ENCODE data around the gene BUD13. TPM values are rescaled to one million over a fixed set of nuclear protein-coding genes. Genes with fewer than 3 reads are reported as not detected.

Gene BUD13
- total RNA-seq, 1 experiment from 2014 or later = 15.9 TPM

DNA sequence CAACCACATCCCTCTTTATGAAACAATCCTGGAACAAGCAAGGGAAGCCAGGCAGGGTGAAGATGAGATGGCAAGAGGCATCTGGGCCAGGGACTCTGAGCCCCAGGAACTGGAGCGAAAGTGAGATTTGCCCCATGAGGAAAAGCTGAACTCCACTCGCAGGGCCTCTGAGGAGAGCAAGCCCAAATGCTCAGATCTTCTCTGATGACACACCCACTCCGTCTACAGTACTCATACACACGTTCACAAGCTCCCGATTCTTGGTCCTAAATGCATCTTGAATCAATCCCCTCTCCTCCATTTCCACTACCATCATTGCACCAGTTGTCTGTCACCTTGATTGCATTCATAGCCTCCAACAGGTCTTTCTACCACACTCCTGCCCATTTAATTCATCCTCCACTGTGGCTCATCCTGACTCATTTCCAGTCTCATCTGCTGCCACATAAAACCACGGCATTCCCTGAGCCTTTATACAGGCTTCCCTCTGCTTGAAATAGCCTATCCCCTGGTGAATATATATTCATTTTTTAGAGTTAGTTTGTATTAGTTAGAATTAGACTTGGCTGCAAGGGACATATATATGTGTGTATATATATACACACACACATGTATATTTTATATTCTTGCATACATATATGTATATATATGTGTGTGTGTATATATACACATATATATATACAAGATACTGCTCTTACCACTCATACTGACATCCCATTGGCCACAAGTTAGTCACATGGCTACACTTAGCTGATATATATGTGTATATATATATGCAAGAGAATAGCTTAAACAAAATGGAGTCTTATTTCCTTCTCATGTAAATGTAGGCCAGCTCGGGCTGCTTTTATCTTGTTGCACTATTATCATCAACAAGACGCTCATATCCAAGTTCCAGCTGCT lies 20.3 kb upstream of the BUD13 start:
- no peak for DNase-seq (ENCODE audit: extremely low read depth, low read depth)

- no peak for DNase-seq (ENCODE audit: extremely low read depth, low read depth)
Measured at GRCh38 chr11:116792144-116792868, 19.5 kb upstream of the BUD13 start.

DNA sequence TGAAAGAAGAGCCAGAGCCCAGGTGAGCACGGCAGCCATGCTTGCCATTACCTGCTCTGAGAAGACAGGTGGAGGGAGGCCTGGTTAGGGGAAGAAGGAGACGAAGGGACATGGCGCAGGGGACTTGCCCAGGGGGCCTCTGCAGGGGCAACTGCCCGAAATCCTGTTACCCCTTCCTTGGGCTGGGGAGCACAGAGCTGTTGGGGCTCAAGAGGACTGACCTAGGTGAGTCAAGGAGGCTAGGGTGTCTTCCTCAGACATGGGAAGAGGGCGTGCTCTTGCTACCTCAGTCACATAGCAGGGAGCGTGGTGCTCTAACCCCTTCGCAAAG lies 19.0 kb upstream of the BUD13 start, which contains the start of gene APOA5:
APOA5 (minus strand) TSS at position 67 of the 331 bp plus-strand sequence; CDS start at position 48, 19 bp downstream.
- no peak for DNase-seq (ENCODE audit: extremely low read depth, low read depth)

DNA sequence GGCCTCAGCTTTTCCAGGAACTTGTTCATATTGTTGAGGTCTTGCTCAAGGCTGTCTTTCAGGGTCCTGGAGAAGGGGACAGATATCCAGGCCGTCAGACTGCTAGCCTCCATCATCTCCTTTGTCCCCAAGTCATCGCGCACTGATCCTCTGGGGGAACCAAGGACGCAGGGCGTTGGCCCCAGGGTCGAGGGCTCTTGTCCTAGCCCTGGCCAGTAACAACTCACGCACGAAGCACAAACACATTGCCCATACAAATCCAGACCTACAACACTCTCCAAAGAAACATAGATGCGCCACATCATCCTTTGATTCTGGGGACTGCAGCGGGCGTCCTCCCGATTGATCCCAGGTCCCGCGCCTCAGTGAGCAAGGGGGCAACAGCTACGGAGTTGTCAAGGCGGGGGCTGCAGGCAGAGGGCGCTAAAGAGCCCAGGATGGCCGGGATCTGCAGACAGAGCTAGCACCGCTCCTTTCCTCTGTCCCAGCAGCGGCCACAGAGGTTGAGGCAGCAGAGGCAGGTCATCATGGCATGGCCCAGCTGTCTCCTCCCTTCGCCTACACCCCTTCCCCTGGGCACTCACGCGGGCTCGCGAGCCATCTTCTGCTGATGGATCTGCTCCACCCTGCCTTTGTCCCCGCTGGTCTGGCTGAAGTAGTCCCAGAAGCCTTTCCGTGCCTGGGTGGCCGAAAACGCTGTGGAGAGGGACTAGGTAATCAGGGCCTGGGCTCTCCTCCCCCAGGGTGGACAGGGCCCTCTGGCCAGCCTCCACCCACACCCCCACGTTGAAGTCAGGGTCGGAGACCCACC lies 18.4 kb upstream of the BUD13 start:
- DNase-seq (ENCODE audit: extremely low read depth, low read depth) = peak; percentile 40

DNA sequence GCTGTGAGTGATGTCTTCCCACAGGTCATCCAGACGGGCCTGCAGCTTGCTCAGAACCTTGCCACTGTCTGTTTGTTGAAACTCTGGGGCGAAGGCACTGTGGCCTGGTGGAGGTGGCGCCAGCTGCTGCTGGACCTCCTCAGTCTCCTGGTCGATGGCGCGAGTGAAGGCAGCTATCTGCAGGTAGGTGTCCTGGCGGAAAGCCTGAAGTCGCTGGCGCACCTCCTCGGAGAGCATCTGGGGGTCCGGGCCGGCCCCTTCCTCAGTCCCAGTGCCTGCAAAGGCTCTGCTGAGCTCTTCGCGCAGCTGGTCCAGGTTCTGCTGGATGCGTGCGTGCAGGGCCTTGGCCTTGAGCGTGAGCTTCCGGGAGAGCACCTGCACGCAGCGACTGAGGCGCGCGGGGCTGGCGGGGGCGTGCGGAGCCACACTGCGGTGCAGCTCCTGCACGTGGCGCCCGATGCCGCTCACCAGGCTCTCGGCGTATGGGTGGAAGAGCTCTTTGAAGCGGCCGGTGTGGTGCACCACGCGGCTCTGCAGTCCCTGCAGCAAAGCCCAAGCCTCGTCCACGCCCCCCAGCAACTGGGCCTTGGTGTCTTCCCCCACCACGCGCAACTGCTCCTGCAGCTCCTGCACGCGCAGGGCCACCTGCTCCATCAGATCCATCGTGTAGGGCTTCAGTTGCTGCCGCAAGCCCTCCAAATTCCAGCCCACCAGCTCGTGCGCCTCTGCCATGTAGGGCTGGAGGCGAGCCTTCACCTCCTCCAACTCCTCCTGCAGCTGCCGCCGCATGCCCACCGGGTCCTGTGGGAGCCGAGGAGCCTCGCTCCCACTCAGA lies 17.6 kb upstream of the BUD13 start:
- DNase-seq (ENCODE audit: extremely low read depth, low read depth) = no peak

- DNase-seq (ENCODE audit: extremely low read depth, low read depth) = no peak
Measured at GRCh38 chr11:116788975-116789374, 16.2 kb upstream of the BUD13 start.

DNA sequence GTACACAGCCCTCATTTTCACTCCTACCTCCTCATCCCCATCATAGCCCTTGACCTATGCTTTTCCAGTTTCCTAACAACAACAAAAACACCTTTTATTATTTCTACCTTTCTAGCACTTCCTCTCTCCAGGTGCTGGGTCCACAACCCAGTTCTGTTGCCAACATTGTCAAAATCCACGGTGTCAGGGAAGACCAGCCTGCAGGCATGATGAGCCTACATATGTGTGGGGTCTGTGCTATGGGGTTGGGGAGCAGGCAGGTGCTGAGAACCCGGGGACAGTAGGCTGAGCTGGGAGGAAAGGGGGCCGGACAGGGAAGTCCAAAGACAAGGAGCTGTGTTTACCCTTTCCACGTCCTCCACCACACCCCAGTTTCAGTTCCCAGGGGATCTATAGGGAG lies 15.7 kb upstream of the BUD13 start:
- DNase-seq (ENCODE audit: extremely low read depth, low read depth) = no peak

DNA sequence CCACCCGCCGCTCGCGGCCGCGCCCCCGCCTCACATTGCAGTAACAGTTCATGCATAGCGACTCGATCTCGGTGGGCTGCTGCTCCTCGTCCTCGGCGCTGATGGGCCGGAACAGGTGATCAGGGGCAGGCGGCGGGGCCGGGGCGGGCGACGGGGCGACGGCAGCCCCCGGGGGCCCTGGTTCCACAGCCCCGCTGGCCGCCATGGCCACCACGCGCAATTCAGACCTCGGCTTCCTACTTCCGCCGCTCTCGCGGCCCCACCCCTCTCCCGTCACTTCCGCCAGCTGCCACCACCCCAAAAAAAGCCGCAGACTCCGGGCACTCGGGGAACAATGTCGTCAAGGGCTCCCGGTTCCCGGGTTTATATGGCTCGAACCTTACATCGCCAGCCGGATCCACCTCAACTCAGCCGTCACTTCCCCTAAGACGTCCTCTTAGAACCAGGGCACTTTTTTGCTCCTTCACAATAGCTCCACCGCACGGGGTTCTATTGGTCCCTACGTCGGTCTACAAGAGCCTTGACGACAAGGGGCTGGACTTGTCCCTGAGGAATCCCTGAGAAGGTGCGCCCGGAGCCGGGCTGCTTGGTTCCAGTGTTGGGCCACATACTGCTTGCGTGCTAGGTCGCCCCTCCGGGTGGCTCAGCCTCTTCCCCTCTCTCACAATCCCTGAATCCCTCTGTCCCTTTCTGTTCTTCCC lies 15.1 kb upstream of the BUD13 start, which contains the start of gene ZPR1:
ZPR1 (minus strand) TSS at position 238 of the 701 bp plus-strand sequence; CDS start at position 205, 33 bp downstream.
- DNase-seq (ENCODE audit: extremely low read depth, low read depth) = peak; percentile 44

DNA sequence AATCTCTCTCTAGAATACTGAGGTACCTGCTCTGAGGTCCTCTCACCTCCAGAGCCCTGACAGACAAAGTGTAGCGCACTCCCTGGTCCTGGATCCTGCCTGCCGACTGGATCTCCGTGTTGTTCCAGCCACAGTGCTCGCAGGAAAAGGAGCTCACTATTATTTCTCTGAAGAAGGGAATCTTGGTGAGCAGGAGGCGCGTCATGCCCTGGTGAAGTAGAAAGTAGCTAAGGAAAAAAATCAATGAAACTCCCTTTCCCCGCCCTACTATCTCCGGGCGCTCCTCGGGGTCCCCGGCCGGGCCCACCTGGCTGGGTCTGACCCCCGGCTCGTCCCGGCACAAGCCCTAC lies 14.6 kb upstream of the BUD13 start:
- no peak for DNase-seq (ENCODE audit: extremely low read depth, low read depth)

DNA sequence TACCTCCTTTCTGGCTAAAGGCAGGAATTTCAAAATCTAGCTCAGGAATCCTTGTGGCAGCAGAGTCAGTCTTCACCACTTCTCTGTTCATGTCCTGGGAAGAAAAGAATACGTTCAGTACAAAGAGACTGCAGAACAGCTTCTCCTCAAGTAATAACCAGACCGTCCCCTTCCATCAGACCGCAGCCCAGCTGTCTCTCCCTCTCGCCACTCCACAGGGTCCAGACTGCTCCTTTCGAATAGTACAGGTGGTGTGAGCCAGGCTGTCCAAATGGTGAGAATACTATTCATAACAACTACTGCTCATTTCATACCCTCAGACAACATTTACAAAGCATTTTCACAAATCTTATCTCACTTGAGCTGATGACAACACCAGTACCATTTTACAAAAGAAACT lies 14.2 kb upstream of the BUD13 start:
- no peak for DNase-seq (ENCODE audit: extremely low read depth, low read depth)

GRCh38 chr11:116786326-116786725 lies 13.5 kb upstream of the BUD13 start:
- no peak for DNase-seq (ENCODE audit: extremely low read depth, low read depth)

GRCh38 chr11:116782728-116783127 lies 9.9 kb upstream of the BUD13 start:
- DNase-seq (ENCODE audit: extremely low read depth, low read depth) = no peak

DNA sequence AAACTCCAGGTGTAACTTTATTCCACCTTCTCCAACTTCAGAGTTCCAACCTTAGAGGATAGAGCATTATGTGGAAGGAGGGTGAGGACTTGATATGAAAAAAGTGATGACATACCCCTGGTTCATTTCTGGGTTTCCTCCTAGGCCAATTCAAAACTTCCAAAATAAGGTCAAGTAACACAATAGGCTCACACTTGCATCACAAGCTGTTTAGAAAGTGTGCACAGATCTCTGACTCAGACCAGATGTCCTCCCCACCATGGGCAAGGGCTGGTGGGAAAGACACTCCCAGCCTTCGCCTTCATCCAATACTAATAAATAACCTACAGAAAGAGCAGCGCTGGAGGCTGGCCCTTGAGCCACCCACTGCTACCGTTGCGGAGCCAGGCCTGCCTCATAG lies 5.8 kb upstream of the BUD13 start:
- no peak for DNase-seq (ENCODE audit: extremely low read depth, low read depth)

- no peak for DNase-seq (ENCODE audit: extremely low read depth, low read depth)
Measured at GRCh38 chr11:116777056-116777455, 4.3 kb upstream of the BUD13 start.

GRCh38 chr11:116776522-116776984 lies 3.8 kb upstream of the BUD13 start:
- DNase-seq (ENCODE audit: extremely low read depth, low read depth) = no peak

- no peak for DNase-seq (ENCODE audit: extremely low read depth, low read depth)
Measured at GRCh38 chr11:116775975-116776374, 3.2 kb upstream of the BUD13 start.

- no peak for DNase-seq (ENCODE audit: extremely low read depth, low read depth)
Measured at GRCh38 chr11:116774661-116775060, 1.9 kb upstream of the BUD13 start.

DNA sequence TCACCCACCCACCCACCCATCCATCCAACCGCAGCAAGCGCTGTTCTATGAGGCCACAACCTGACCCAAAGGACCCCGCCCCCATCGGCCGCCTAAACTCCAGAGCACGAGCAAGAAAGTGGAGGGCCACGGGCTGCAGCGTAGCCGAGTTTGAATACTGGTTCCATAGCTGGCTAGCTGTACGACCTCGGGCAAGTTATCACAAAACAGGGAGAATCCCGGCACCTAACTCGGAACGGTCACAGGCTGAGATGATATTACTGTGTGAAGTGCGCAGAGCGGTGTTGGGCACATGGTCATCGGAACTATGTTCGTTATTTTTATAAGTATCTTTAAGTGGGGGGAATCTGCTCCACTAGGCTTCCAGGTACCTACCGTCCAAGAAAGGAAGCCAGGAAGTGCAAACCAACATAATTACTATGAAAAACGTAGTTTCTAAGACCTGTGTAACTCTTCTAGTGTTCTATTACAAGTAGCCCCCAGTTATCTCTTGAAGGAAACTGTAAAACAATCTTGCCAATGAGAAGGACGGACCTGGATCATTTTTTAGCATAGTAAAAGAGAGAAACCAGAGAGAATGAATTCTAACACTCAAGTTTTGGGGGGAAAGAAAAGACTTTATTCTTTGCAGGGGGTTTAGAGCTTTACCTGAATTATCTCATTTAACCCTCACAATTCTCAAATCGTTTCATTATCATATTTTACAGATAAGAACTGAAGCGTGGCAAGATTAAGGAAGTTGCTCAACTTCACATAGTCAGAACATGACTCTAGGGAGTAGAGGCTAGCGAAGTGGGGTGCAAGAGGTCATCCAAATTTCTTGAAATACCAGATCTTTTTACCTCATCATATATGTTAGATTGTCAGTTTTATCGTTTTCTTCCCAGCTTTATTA lies 663 bp upstream of the BUD13 start:
- no peak for DNase-seq (ENCODE audit: extremely low read depth, low read depth)

Data from NCI-H460 (cell line).